Skin epidermis (tissue), 12 donors: Measurements from ENCODE around the gene FOXA3.

Experiments
- H3K27ac ChIP-seq, 21 experiments: fragments of 200-600 bp; sonication (generic) in 11 of 21; one replicate each; pipeline ENCODE4 v1.5.0; 2020; ENCODE audit warnings: mild to moderate bottlenecking in 3 of 21, inconsistent platforms in 2 of 21, moderate library complexity in 2 of 21
- H3K4me3 ChIP-seq, 7 experiments: fragments of 200-600 bp; sonication (generic) in 2 of 7; one replicate each; pipeline ENCODE4 v1.5.0; 2020; ENCODE audit warnings: inconsistent platforms in 2 of 7, mild to moderate bottlenecking in 2 of 7, moderate library complexity in 1 of 7

The FOXA3 gene

DNA sequence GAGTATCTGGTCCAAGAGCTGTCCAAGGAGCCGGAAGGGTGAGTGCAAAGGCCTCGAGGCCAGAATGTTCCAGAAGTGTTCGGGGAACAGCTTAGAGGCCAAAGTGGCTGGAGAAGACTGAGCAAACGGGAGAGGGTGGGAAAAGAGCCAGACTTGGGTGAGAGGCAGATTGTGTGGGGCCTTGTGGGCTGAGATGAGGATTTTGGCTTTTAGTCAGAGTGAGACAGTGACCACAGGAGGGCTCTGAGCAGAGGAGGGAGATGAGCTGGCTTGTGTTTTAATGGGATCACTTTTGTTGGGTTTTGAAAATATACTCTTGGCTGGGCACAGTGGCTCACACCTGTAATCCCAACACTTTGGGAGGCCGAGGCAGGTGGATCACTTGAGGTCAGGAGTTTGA lies 44.8 kb downstream of the FOXA3 start:
- no peak overlapping the region for H3K4me3 ChIP-seq
- H3K27ac ChIP-seq: no peak overlapping the region

DNA sequence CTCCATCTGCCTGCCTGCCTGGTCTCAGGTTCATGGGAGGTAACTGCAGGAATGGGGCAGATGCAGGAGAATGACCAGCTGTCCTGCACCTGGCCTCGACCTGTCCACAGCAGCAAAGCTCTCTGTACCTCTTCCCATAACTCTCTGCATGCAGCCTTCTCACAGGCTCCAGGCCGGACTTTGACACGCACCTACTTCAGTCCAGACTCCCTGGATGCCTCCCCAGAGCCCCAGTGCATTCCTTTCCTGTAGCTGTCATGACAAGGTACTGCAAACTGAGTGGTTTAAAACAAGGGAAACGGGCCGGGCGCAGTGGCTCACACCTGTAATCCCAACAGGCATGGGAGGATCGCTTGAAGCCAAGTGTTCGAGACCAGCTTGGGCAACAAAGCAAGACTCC lies 47.2 kb downstream of the FOXA3 start:
- no peak overlapping the region for H3K27ac ChIP-seq
- H3K4me3 ChIP-seq: no peak overlapping the region

DNA sequence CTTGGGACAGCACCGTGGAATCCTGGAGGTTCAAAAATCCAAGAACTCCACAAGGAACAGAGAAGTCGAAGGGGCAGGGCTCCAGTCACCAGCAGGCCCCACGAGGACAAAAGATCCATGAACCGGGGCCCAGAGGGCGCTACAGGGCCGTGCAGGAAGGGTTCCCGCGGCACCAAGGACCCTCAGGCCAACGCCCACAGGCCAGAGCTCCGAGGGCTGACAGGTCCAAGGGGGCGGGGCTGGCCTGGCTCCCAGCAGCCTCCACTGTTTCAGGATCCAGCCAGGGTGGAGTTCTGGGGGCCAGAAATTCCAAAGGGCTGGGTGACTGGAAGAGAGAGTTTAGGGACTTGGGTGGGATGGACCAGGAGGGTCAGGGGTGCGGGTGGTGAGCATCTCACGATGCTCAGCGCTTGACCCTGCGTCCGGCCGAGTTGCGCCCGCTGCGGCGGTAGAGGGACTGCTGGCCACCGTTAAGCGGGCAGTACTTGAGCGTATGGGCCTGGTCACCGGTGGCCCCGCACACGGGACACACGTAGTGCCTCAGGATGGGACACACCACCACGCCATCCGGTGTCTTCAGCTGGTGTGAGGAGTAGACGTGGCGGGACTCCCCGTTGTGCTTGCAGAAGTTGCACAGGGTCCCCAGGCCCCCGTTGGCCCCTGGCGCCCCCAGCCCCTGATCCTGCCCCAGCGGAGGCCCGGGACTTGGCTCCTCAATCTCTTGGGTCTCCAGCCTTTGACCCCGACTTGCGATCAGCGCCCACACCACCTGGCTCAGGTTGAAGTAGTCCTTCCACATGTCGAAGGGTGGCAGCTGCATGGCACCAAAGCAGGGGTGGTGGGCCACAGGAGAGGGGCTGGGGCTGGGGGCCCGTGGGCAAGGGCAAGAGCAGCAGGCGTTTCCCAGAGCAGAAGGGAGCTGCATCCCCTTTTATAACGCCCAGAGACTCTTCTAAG lies 50.0 kb downstream of the FOXA3 start, which contains the start of gene NANOS2:
NANOS2 (minus strand) TSS at position 905 of the 957 bp plus-strand sequence; CDS start at position 820, 85 bp downstream.
- H3K4me3 ChIP-seq: no peak within 1 kb of the TSS
- H3K27ac ChIP-seq: no peak within 1 kb of the TSS

DNA sequence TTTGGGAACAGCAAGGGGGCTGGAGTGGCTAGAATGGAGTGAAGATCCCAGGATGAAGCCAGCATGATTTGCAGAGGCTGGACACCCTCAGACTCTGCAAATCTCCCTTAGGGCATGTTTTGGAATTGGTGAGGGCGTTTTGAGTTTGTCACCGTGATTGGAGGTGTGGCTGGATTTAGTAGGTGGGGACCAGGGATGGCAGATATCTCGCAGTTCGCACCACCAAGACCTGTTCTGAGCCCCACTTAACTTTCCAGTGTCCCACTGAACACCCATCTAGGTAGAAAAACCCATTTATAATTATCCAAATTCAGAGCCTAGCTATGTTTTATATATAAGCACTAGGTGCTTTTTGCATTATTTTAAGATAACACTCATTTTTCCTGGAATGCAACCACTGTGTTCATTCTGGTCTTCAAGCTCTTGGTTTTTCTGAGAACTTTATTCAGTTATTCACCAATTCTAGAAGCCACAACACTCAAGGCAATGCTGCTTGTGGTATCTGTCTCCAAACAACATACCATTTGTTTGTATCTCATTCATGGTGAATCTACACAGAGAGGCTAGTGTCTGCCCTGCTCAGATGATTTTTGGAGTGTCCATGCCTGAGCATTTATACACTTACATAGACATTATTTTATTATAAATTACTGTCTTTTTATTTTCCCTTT lies 53.4 kb downstream of the FOXA3 start:
- Histone ChIP-seq H3K27ac (no peak overlapping the region), H3K4me3 (no peak overlapping the region)

DNA sequence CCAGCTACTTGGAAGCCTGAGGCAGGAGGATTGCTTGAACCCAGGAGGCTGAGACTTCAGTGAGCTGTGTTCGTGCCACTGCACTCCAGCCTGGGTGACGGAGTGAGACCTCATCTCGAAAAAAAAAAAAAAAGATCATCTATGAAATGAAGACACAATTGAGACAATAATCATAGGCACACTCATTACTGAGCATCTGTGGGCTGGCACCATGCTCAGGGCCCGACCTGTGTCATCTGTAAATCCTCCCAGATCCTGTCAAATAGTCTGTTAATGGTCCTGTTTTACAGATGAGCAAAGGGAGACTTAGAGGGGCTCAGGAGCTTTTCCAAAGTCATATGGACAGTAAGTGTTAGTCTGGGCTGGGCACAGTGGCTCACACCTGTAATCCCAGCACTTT lies 54.6 kb downstream of the FOXA3 start:
- Histone ChIP-seq H3K27ac (no peak overlapping the region), H3K4me3 (no peak overlapping the region)

DNA sequence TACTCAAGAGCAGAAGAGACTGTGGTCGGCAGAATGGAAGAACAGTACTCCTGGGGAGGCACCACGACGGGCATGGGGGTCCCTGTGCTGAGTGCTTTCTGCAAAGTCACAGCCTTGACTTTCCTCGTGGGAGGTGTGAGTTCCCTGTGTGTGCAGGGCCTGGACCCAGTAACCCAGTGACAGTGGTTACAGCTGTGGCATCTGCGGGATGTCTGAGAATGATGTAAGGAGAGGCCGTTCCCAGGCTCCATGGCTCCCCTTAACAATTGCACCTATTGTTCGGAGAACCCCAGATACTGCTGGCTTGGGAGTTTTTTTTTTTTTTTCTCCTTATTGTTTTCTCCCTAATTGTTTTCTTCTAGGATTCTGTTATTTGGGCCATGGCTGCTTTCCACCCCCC lies 55.6 kb downstream of the FOXA3 start:
- no peak overlapping the region for H3K4me3 ChIP-seq
- no peak overlapping the region for H3K27ac ChIP-seq

DNA sequence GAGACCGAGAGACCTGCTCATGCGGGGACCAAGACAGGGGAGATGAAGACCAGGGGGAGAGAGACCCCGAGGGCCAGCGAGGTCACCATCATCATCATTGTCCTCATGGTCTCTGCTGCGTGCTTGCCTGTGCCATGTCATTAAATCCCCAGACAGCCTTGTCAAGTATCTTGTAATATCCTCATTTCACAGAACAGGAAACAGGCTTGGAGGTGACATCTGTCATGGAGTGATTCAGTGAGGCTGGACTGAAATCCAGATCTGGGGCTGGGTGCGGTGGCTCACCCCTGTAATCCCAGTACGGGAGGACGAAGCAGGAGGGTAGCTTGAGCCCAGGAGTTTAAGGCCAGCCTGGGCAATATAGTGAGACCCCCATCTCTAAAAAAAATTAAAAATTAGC lies 56.3 kb downstream of the FOXA3 start:
- Histone ChIP-seq H3K27ac (no peak overlapping the region), H3K4me3 (no peak overlapping the region)

DNA sequence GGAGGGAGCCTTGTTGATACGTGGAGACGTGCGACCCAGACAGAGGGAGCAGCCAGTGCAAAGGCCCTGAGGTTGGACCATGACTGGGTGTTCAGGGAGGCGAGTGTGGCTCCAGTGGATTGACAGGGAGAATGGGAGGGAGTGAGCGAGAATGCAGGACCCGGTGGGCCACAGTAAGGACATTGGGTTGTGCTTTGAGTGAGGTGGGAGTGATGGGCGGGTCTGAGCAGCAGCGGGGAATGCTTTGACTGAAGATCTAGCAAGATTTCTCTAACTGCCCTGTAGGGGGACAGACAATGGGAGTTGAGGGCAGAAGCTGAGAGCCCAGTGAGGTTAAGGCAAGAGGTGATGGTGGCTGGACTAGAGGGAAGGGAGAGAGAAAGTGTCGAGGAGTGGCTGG lies 58.2 kb downstream of the FOXA3 start:
- Histone ChIP-seq H3K27ac (no peak overlapping the region), H3K4me3 (no peak overlapping the region)
